Activated CD4-positive, alpha-beta T cell treated with anti-CD3 and anti-CD28 coated beads, Interleukin-2, amount 50 U/mL, for 16 hours (primary cell): ENCODE data around the gene NOL12.
A peak's percentile ranks its signal among the peaks of the same experiment; 100 is the strongest.
"Not testable (repeated sequence)": the region's sequence is repeated elsewhere in the genome, so short reads cannot be mapped to it uniquely, and the experiment has no call there.

ENCODE experiments used
- DNase-seq: peaks from one replicate; pipeline ENCODE4 v3.0.0-alpha.2; 2020

The NOL12 gene

GRCh38 chr22:37680191-37680851, 5.8 kb upstream of the NOL12 start:
- DNase-seq, result no peak

GRCh38 chr22:37681001-37681424, 5.1 kb upstream of the NOL12 start:
- DNase-seq, result no peak

- peak; percentile 83 for DNase-seq
Measured at GRCh38 chr22:37681556-37682049, 4.5 kb upstream of the NOL12 start.

GRCh38 chr22:37684803-37685615, 1.1 kb upstream of the NOL12 start:
- no peak for DNase-seq

GRCh38 chr22:37690407-37690806, 4.3 kb downstream of the NOL12 start:
- DNase-seq, result no peak

- DNase-seq, result no peak
Measured at GRCh38 chr22:37690901-37691504, 4.9 kb downstream of the NOL12 start.

GRCh38 chr22:37692627-37693285, 6.6 kb downstream of the NOL12 start:
- no peak for DNase-seq

GRCh38 chr22:37694131-37694530, 8.0 kb downstream of the NOL12 start:
- DNase-seq, result not testable (repeated sequence)

GRCh38 chr22:37696260-37696656, 10.1 kb downstream of the NOL12 start:
- not testable (repeated sequence) for DNase-seq

- peak; percentile 90 for DNase-seq
Measured at GRCh38 chr22:37696657-37697537, 10.8 kb downstream of the NOL12 start, which contains the start of gene TRIOBP. Gene TRIOBP (plus strand): TSS chr22:37697048. CDS start chr22:37701366, 4,318 bp downstream.

- DNase-seq, result no peak
Measured at GRCh38 chr22:37697538-37697835, 11.3 kb downstream of the NOL12 start.

- no peak for DNase-seq
Measured at GRCh38 chr22:37701141-37701786, 15.1 kb downstream of the NOL12 start.

GRCh38 chr22:37703906-37704305, 17.8 kb downstream of the NOL12 start:
- DNase-seq, result no peak

- DNase-seq, result no peak
Measured at GRCh38 chr22:37704645-37705044, 18.5 kb downstream of the NOL12 start.

GRCh38 chr22:37705205-37705604, 19.1 kb downstream of the NOL12 start:
- no peak for DNase-seq

- DNase-seq, result no peak
Measured at GRCh38 chr22:37708580-37709444, 22.7 kb downstream of the NOL12 start.

GRCh38 chr22:37709445-37709765, 23.3 kb downstream of the NOL12 start:
- DNase-seq, result no peak

GRCh38 chr22:37710675-37711074, 24.5 kb downstream of the NOL12 start:
- DNase-seq, result no peak

GRCh38 chr22:37711490-37711889, 25.3 kb downstream of the NOL12 start:
- no peak for DNase-seq

GRCh38 chr22:37713761-37714160, 27.6 kb downstream of the NOL12 start:
- no peak for DNase-seq

GRCh38 chr22:37714634-37715033, 28.5 kb downstream of the NOL12 start:
- DNase-seq, result no peak
